Adrenal gland (tissue), 12 donors: ENCODE data around the gene LIAS. TPM values are rescaled to one million over a fixed set of nuclear protein-coding genes. Genes with fewer than 3 reads are reported as not detected.

Source experiments
- DNase-seq, 7 donors: peaks; one replicate each; pipeline ENCODE4 v3.0.0-alpha.2; 2019 to 2020
- H3K27ac ChIP-seq, 5 donors: fragments of 200-600 bp; sonication (generic) in 4 of 5; 1 replicate in 3 of 5; 2 replicates in 2 of 5; pipeline versions ENCODE4 v1.5.1 to v1.8.0; 2016 to 2020; ENCODE audit warnings: mild to moderate bottlenecking in 1 of 5
- H3K27me3 ChIP-seq: fragments of 200-600 bp; 2 replicates; pipeline ENCODE4 v1.8.0; 2021
- H3K36me3 ChIP-seq, 2 donors: fragments of 200-600 bp; replicated peaks in 1 of 2; 1 replicate in 1 of 2; 2 replicates in 1 of 2; pipeline versions ENCODE4 v1.5.1 to v1.8.0; 2018 to 2022
- H3K4me1 ChIP-seq, 2 donors: fragments of 200-600 bp; replicated peaks in 1 of 2; 1 replicate in 1 of 2; 2 replicates in 1 of 2; pipeline versions ENCODE4 v1.5.1 to v1.8.0; 2018 to 2021
- H3K4me3 ChIP-seq, 4 donors: fragments of 200-600 bp; sonication (generic) in 3 of 4; one replicate each; pipeline ENCODE4 v1.5.1; 2016 to 2018
- H3K9me3 ChIP-seq, 3 donors: fragments of 200-600 bp; sonication (generic) in 1 of 3; replicated peaks in 1 of 3; 1 replicate in 2 of 3; 2 replicates in 1 of 3; pipeline versions ENCODE4 v1.5.1 to v1.8.0; 2016 to 2021
- POLR2A ChIP-seq, 2 donors: fragments of 450-650 bp; IDR thresholded peaks; one replicate each; pipeline ENCODE4 v1.6.1; 2017; ENCODE audit warnings: antibody characterized with exemption in 2 of 2, mild to moderate bottlenecking in 2 of 2, moderate library complexity in 1 of 2
- WGBS, 4 donors: extraction: QIAGEN DNeasy Blood & Tissue Kit in 2 of 4; methylation state at CpG; one replicate each; pipeline versions ENCODE4 v1.1.5 to v1.1.7; 2013 to 2017; 5-methylcytosine and 5-hydroxymethylcytosine counted together
- intact Hi-C, 2 donors: fragments of 100-400 bp; cut with DNase I; formaldehyde crosslinking; loops; one replicate each; pipeline versions ENCODE4 v1.14.1 to v1.15.0; 2022 to 2023
- polyA plus RNA-seq, 3 donors: library from polyadenylated mRNA; stranded (reverse); fragments of 200-250 nt in 2 of 3; fragments of 350-450 nt in 1 of 3; fragmentation: Illumina TruSeq in 1 of 3; extraction: RNeasy Lipid Tissue Mini Kit (QIAGEN cat#74804) in 1 of 3; gene quantifications; one replicate each; pipeline ENCODE4 v1.2.3, GENCODE V29; 2013 to 2014
- total RNA-seq, 9 donors: library from RNA; depleted of rRNA in 4 of 9; stranded (reverse); fragments of >200 nt in 4 of 9; fragments of 120-200 nt in 1 of 9; fragmentation: NEBNext Ultra II Directional in 1 of 9; extraction: Animal tissue kit (Norgen Biotek cat#: 25700) in 1 of 9; gene quantifications; one replicate each; pipeline versions ENCODE4 v1.1.0 to v1.2.4, GENCODE V29; 2013 to 2023
- TF ChIP-seq, protein P1 (sequence below), 6 experiments: fragments of 450-650 bp in 4 of 6; fragments of 200-600 bp in 2 of 6; sonication (generic) in 1 of 6; IDR thresholded peaks; 1 replicate in 5 of 6; 2 replicates in 1 of 6; pipeline versions ENCODE4 v1.5.1 to v1.8.0; 2016 to 2021; ENCODE audit warnings: antibody characterized with exemption in 6 of 6, mild to moderate bottlenecking in 2 of 6, moderate library complexity in 1 of 6
- donor health status: healthy with polysubstance abuse.
- donor health status: Bipolar disorder and iron deficiency.
- donor health status: DM: yes; HTN: yes; CAD: no.
- donor health status: DM: no; HTN: no; CAD: no.
- donor health status: DM: no; HTN: no; CAD: no.
- donor health status: DM: yes; HTN: yes; CAD: no.

LIAS gene
- total and polyA plus RNA-seq, 12 donors: 7.0 to 29.6 (median 18.0) TPM

GRCh38 chr4:39451423-39452023 lies 7.3 kb upstream of the LIAS start:
- TF ChIP-seq, protein P1, sequence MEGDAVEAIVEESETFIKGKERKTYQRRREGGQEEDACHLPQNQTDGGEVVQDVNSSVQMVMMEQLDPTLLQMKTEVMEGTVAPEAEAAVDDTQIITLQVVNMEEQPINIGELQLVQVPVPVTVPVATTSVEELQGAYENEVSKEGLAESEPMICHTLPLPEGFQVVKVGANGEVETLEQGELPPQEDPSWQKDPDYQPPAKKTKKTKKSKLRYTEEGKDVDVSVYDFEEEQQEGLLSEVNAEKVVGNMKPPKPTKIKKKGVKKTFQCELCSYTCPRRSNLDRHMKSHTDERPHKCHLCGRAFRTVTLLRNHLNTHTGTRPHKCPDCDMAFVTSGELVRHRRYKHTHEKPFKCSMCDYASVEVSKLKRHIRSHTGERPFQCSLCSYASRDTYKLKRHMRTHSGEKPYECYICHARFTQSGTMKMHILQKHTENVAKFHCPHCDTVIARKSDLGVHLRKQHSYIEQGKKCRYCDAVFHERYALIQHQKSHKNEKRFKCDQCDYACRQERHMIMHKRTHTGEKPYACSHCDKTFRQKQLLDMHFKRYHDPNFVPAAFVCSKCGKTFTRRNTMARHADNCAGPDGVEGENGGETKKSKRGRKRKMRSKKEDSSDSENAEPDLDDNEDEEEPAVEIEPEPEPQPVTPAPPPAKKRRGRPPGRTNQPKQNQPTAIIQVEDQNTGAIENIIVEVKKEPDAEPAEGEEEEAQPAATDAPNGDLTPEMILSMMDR (IDR thresholded peaks at IDR 0.05): no peak
- no peak for TF ChIP-seq POLR2A (IDR thresholded peaks at IDR 0.05)
- no peaks in the 10 kb centered on the region for H3K9me3 ChIP-seq
- no peak overlapping the region for H3K27ac ChIP-seq
- intact Hi-C loops: no loop called here
- peaks cover 0 to 62% of the 10 kb centered on the region in 2 donors for H3K36me3 ChIP-seq
- H3K4me1 ChIP-seq: peaks cover 10 to 19% of the 10 kb centered on the region in 2 donors
- no peak overlapping the region for H3K4me3 ChIP-seq
- DNase-seq: no peak
- H3K27me3 ChIP-seq: no peaks in the 10 kb centered on the region
- WGBS, 4 donors: 85 to 98% (median 94%) methylated on average over 5 to 6 of the region's 6 CpGs

DNA sequence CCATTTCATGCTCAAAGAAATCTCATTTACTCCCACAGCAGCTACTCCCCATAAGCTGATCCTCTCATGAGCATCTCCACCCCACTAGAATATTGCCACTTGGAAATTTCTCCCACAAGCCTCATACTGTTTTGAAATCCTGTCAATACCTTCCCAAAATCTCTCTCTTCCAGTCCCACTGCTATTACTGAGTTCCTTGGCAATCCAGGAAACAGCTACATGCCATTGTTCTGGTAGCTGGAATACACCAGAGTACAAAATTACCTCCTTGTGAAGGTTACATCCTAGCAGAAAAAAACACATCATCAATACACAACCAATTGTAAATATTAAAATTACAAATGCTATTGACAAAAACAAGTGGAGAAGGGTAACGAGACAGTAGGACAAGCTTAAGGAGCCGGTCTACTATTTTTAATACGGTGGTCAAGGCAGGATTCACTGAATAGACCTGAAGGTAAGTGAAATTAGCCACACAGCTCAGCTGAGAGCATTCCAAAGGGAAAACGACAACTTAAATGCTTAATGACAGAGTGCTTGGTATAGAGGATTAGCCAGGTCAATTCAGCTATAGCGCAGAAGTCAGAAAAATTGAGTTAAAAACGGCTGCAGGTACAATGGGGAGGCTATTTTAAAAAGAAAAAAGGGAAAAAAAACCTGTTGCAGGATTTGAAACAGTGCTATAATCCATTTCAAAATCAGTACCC lies 6.5 kb upstream of the LIAS start:
- no peak for DNase-seq
- intact Hi-C loops: no loop called here
- Histone ChIP-seq H3K27me3 (no peaks in the 10 kb centered on the region), H3K9me3 (no peaks in the 10 kb centered on the region), H3K4me1 (peaks cover 15 to 21% of the 10 kb centered on the region in 2 donors), H3K4me3 (no peak overlapping the region), H3K27ac (no peak overlapping the region), H3K36me3 (peaks cover 0 to 70% of the 10 kb centered on the region in 2 donors)
- TF ChIP-seq, protein P1 (IDR thresholded peaks at IDR 0.05): no peak
- no peak for TF ChIP-seq POLR2A (IDR thresholded peaks at IDR 0.05)
- 88 to 91% (median 89%) methylated on average over 6 of the region's 6 CpGs for WGBS, 4 donors

GRCh38 chr4:39452860-39453587 lies 5.8 kb upstream of the LIAS start:
- WGBS, 4 donors: 85 to 89% (median 86%) methylated on average over 11 of the region's 11 CpGs
- Histone ChIP-seq H3K27me3 (no peaks in the 10 kb centered on the region), H3K9me3 (no peaks in the 10 kb centered on the region), H3K36me3 (peaks cover 0 to 72% of the 10 kb centered on the region in 2 donors), H3K27ac (no peak overlapping the region), H3K4me1 (peaks cover 19 to 23% of the 10 kb centered on the region in 2 donors), H3K4me3 (no peak overlapping the region)
- DNase-seq: no peak
- intact Hi-C loops: no loop called here
- no peak for TF ChIP-seq POLR2A (IDR thresholded peaks at IDR 0.05)
- TF ChIP-seq, protein P1 (IDR thresholded peaks at IDR 0.05): no peak

- H3K4me3 ChIP-seq: no peak overlapping the region
- peaks cover 0 to 72% of the 10 kb centered on the region in 2 donors for H3K36me3 ChIP-seq
- no peak overlapping the region for H3K27ac ChIP-seq
- no peaks in the 10 kb centered on the region for H3K27me3 ChIP-seq
- intact Hi-C loops: no loop called here
- H3K9me3 ChIP-seq: no peaks in the 10 kb centered on the region
- 58 to 84% (median 79%) methylated on average over 2 of the region's 2 CpGs for WGBS, 4 donors
- TF ChIP-seq POLR2A (IDR thresholded peaks at IDR 0.05): no peak
- TF ChIP-seq, protein P1 (IDR thresholded peaks at IDR 0.05): no peak
- DNase-seq: no peak
- H3K4me1 ChIP-seq: peaks cover 19 to 23% of the 10 kb centered on the region in 2 donors
These were observed 5.1 kb upstream of the LIAS start for GRCh38 chr4:39453738-39454137.
